HG03342 (cell line): ENCODE data around the gene PRSS22.

Experiments
- ATAC-seq: cut with Tn5 transposase; IDR thresholded peaks from one replicate; pipeline ENCODE4 v1.9.1; 2021; ENCODE audit warnings: mild to moderate bottlenecking, moderate library complexity; ENCODE audit not compliant: unreplicated experiment

PRSS22 gene

GRCh38 chr16:2829501-2830354, 28.2 kb downstream of the PRSS22 start, which contains the start of gene ZG16B:
ZG16B (plus strand) TSS chr16:2830303; CDS start chr16:2830442, 139 bp downstream.
- ATAC-seq, result no peak

DNA sequence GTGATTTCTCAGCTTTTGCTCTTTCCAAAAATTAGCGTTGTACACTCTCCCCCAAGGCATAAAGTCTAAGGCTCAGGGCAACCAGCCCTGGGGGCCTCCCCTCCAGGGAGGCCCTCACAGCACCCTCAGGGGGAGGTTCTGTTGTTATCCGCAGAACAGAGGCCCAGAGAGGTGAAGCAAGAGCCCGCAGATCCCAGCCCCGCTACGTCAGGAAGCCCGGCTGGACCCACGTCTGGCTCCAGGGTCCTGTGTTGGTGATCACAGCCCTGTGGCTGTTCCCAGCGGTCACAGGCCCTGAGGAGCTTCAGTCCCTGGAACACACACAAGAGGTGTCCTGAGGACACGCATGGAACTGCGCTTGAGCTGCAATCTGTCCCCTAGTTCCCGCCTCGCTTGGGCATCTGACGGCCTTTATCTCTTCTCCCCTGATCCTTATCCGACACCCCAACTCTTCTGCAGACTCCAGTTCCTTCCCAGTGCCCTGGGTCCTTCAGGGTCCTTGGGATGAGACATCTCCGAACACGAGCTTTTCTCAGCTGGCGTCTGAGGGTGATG, 29.0 kb downstream of the PRSS22 start:
- ATAC-seq, result no peak

GRCh38 chr16:2828521-2828840, 29.5 kb downstream of the PRSS22 start:
- ATAC-seq, result no peak

GRCh38 chr16:2827831-2828520, 30.0 kb downstream of the PRSS22 start:
- no peak for ATAC-seq

- ATAC-seq, result no peak
These were observed 30.6 kb downstream of the PRSS22 start for GRCh38 chr16:2827374-2827791.

DNA sequence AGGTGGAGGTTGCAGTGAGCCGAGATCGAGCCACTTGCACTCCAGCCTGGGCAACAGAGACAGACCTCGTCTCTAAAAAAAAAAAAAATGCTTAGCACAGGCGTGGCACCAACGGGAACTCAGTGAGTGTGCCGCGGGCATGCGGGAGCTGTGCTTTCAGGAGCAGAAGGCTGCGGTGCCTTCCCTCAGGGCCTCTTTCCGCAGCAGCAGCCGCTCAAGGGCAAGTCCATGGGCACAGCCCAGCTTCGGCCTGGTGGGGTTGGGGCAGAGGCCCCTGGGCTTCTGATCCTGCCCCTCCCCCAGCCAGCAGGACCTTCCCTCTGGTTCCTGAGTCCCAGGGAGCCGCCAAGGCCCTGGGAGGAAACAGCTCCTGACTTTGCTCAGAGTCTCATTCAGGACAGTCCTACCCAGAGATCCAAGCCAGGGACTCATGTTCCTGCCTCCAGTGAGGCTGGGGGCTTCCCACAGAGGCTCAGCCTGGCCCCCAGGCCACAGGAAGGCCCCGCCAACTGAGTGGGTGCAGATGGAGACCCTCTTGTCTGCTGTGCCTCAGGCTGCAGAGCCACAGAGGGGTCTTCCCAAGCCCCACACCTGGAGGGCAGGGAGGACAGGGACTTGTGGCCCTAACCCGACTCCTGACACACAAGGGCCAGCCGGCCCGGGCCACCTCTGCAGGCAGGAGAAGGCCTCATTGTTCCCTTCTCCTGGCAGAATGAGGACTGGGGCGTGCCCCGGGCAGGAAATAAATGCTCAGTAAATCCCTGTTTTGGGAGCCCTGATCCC, 31.2 kb downstream of the PRSS22 start:
- no peak for ATAC-seq

GRCh38 chr16:2825906-2826305, 32.1 kb downstream of the PRSS22 start:
- ATAC-seq, result no peak

DNA sequence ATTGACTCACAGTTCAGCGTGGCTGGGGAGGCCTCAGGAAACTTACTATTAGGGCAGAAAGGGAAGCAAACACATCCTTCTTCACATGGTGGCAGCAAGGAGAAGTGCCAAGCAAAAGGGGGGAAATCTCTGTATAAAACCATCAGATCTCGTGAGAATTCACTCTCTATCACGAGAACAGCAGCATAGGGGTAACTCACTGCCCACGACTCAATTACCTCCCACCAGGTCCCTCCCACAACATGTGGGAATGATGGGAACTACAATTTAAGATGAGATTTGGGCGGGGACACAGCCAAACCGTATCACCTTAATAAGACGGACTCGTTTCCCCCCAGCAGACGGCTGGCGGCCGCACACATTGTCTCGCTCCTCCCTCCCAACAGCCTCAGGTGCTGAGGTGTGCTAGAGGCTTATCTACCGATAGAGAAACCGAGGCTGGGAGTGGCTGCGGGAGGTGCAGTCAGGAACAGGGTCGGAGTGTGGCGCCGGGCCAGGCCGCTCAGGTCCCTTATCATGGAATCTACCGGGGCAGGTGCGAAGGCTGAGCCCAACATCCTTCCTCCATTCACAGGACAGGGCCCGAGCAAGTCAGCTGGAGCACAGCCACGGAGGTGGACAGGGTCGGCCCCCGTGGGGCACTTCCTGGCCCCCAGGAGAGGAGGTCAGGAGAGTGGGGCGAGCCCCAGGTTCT, 32.8 kb downstream of the PRSS22 start:
- no peak for ATAC-seq

DNA sequence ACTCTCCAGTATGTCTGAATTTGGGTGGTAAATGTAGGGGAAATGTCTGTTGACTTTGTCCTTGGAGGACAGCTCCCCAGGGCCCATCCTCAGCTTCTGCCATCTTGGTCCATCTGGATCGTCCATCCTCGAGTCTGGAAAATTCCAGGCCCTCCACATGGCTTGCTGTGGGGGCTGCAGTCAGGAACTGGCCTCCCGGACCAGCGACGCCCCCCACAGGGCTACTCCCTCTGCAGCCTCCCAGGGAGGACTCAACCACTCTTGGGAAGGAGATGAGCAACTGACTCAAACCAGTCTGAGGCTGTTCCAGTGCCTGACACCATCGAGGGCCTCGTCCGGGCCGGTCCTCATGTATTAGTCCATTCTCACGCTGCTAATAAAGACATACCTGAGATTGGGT, 33.3 kb downstream of the PRSS22 start:
- no peak for ATAC-seq

GRCh38 chr16:2822496-2822895, 35.5 kb downstream of the PRSS22 start:
- no peak for ATAC-seq

DNA sequence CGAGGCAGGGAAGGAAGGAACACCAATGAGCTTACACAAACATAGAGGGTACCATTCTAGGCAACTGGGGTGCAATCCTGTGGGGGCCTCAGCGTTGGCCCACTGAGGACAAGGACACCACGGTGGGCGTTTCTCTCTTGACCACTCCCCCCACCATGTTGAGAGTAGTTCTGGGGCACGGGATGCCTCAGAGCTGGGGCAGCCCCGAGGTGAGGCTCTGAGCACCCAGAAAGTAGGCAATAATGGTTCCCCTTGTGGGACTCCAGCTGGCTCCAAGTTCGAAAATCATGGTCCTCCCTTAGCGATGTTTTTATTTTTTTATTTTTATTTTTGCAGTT, 35.8 kb downstream of the PRSS22 start:
- ATAC-seq, result no peak

DNA sequence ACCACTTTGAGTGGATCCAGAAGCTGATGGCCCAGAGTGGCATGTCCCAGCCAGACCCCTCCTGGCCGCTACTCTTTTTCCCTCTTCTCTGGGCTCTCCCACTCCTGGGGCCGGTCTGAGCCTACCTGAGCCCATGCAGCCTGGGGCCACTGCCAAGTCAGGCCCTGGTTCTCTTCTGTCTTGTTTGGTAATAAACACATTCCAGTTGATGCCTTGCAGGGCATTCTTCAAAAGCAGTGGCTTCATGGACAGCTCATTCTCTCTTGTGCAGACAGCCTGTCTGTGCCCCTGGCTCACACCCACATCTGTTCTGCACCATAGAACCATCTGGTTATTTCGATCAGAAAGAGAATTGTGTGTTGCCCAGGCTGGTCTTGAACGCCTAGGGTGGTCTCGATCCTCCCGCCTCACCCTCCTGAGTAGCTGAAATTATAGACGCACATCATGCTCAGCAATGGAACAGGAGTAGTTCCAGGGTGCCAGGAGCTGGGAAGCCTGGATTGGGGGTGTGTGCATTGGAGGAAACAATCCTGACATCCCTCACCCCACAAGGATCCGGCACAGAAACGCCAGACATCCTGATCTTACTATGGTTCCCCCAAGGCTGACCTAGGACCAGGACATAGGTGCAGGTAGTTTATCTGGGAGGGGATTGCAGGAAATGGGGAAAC, 36.3 kb downstream of the PRSS22 start:
- no peak for ATAC-seq

DNA sequence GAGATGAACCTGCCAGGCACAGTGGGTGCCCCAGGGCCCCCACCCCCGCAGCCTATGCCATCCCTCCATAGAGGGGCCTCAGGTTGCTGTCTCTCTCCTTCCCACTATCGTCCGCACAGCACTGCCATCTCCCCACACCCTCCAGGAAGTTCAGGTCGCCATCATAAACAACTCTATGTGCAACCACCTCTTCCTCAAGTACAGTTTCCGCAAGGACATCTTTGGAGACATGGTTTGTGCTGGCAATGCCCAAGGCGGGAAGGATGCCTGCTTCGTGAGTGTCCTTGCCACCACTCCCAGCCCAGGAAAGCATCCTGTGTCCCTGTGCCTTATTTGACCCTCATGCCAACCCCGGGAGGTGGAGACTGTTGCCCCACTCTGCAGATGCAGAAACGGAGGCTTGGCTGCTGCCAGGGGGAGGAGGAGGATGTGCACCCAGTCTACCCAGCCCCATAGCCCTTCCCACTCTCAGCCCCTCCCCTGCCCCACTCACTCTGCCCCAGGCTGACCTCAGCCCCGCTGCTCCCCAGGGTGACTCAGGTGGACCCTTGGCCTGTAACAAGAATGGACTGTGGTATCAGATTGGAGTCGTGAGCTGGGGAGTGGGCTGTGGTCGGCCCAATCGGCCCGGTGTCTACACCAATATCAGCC, 37.0 kb downstream of the PRSS22 start:
- ATAC-seq, result no peak

DNA sequence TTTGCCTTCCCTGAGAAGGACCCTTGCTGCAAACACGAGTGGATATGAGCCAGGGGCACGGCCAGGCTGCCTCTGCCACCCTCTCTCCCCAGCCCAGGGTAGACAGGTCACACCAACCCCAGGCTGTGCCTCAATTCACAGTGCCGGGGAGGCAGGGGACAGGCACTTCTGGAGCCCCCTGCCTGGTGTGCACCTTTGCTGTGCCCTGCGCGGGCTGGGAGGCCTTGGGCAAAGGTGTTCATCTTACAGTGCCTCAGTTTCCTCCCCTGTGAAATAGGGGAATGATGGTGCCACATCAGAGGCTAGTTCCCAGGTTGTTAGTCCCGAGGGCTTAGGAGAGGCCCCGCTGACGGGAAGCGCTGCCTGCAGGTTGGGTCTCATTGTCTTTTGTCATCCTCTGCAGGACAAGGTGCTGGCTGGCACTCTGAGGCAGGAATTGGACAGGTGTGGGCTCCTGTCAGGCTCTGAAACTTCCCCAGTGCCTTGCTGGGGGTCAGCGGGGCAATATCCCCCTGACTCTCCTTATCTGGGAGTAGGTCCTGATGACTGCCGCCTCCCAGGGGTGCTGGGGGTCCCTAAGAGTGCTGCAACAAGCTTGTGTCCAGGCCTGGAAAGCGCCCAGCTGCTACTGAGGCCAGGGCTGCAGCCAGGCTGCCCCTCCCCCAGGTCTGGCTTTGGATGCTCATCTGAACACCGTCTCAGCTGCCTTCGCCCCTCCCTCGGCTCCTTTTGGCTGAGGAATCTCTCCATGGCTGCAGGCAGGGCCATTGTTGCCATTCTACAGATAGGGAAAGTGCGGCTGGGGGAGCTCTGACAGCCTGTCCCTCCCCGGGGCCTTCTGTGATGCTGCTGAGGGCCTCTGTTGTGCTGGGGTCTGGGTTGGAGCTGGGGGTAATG, 37.8 kb downstream of the PRSS22 start:
- ATAC-seq, result no peak

GRCh38 chr16:2819179-2819938, 38.6 kb downstream of the PRSS22 start:
- ATAC-seq, result no peak

DNA sequence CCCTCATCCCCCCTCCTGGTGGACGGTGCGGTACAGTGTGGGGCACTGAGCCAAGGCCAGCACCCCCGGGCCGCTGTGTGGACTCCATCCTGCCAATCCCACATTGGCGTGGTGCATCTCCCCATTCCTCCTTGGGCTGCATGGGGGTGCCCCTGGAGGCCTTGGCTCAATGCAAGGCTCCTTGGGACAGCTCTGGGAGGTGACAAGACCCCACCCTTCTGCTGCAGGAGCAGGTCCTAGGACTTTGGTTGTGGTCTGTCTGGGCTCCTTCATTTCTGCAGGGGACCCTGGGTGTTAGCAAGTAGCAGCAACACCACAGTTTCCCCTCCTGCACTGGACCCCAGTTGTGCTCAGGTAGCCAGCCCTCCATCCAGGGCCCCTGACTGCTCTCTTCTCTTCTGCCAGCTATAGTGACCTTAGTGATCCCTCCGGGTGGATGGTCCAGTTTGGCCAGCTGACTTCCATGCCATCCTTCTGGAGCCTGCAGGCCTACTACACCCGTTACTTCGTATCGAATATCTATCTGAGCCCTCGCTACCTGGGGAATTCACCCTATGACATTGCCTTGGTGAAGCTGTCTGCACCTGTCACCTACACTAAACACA, 39.6 kb downstream of the PRSS22 start:
- ATAC-seq, result no peak
